HG02840 (cell line): Measurements from ENCODE around the gene HMOX2.

ENCODE experiments used
- ATAC-seq: cut with Tn5 transposase; IDR thresholded peaks from one replicate; pipeline ENCODE4 v1.9.1; 2021; ENCODE audit warnings: mild to moderate bottlenecking, moderate library complexity, moderate number of reproducible peaks; ENCODE audit not compliant: unreplicated experiment, low FRiP score

Gene HMOX2

GRCh38 chr16:4499196-4499555 is 23.0 kb downstream of the HMOX2 start:
- no peak for ATAC-seq

GRCh38 chr16:4500272-4500671 is 24.1 kb downstream of the HMOX2 start:
- no peak for ATAC-seq

GRCh38 chr16:4501071-4501478 is 24.9 kb downstream of the HMOX2 start:
- ATAC-seq: no peak

GRCh38 chr16:4505356-4506147 is 29.4 kb downstream of the HMOX2 start:
- no peak for ATAC-seq

- ATAC-seq: no peak
These were observed 30.3 kb downstream of the HMOX2 start for GRCh38 chr16:4506450-4506849.

GRCh38 chr16:4507588-4508345 is 31.6 kb downstream of the HMOX2 start:
- no peak for ATAC-seq

- no peak for ATAC-seq
These were observed 32.6 kb downstream of the HMOX2 start for GRCh38 chr16:4508806-4509205.

GRCh38 chr16:4509420-4509819 is 33.2 kb downstream of the HMOX2 start:
- no peak for ATAC-seq

- ATAC-seq: no peak
These were observed 33.9 kb downstream of the HMOX2 start for GRCh38 chr16:4510131-4510530.

GRCh38 chr16:4510747-4511426 is 34.7 kb downstream of the HMOX2 start:
- no peak for ATAC-seq

- no peak for ATAC-seq
These were observed 35.4 kb downstream of the HMOX2 start for GRCh38 chr16:4511441-4512082.

GRCh38 chr16:4512473-4512872 is 36.3 kb downstream of the HMOX2 start:
- no peak for ATAC-seq

- ATAC-seq: no peak
These were observed 37.1 kb downstream of the HMOX2 start for GRCh38 chr16:4513086-4513860.

- ATAC-seq: no peak
These were observed 37.7 kb downstream of the HMOX2 start for GRCh38 chr16:4513881-4514280.

- no peak for ATAC-seq
These were observed 38.4 kb downstream of the HMOX2 start for GRCh38 chr16:4514606-4515005.

- no peak for ATAC-seq
These were observed 39.5 kb downstream of the HMOX2 start for GRCh38 chr16:4515611-4516233.

GRCh38 chr16:4517812-4518680 is 41.8 kb downstream of the HMOX2 start:
- no peak for ATAC-seq

GRCh38 chr16:4519274-4520058 is 43.3 kb downstream of the HMOX2 start:
- ATAC-seq: no peak
